Glutamatergic neuron (in vitro differentiated cells): Measurements from ENCODE around the gene ZNF410. TPM values are rescaled to one million over a fixed set of nuclear protein-coding genes. Genes with fewer than 3 reads are reported as not detected.

Experiments used
- DNase-seq: peaks from one replicate; pipeline ENCODE4 v3.0.0; 2022
- H3K27ac Mint-ChIP-seq: one replicate; pipeline ENCODE4 v1.8.0; 2020; ENCODE audit warnings: mild to moderate bottlenecking, mixed read lengths, inconsistent platforms; ENCODE audit not compliant: unreplicated experiment
- H3K27me3 Mint-ChIP-seq: one replicate; pipeline ENCODE4 v1.8.0; 2020; ENCODE audit warnings: mild to moderate bottlenecking, moderate library complexity, mixed read lengths, inconsistent platforms; ENCODE audit not compliant: unreplicated experiment
- H3K36me3 Mint-ChIP-seq: one replicate; pipeline ENCODE4 v1.8.0; 2020; ENCODE audit warnings: mild to moderate bottlenecking, mixed read lengths, inconsistent platforms; ENCODE audit not compliant: unreplicated experiment
- H3K4me1 Mint-ChIP-seq: one replicate; pipeline ENCODE4 v1.8.0; 2020; ENCODE audit warnings: mild to moderate bottlenecking, low read depth, mixed read lengths, inconsistent platforms; ENCODE audit not compliant: unreplicated experiment
- H3K4me3 Mint-ChIP-seq: one replicate; pipeline ENCODE4 v1.8.0; 2020; ENCODE audit warnings: mild to moderate bottlenecking, mixed read lengths, inconsistent platforms; ENCODE audit not compliant: unreplicated experiment
- H3K9me3 Mint-ChIP-seq: one replicate; pipeline ENCODE4 v1.8.0; 2020; ENCODE audit warnings: mild to moderate bottlenecking, moderate library complexity, mixed read lengths, inconsistent platforms; ENCODE audit not compliant: unreplicated experiment
- CTCF ChIP-seq: fragments of 200-600 bp; sonication (generic); IDR thresholded peaks from one replicate; pipeline ENCODE4 v1.5.0; 2021; ENCODE audit not compliant: partially characterized antibody, unreplicated experiment
- total RNA-seq: library from RNA; stranded (reverse); fragmentation: NEBNext Ultra II Directional; extraction: Animal tissue kit (Norgen Biotek cat#: 25700); gene quantifications from one replicate; pipeline ENCODE4 v1.2.1, GENCODE V29; 2021; ENCODE audit not compliant: unreplicated experiment

Gene ZNF410
- total RNA-seq, 1 donor from 2014 or later, result 50.7 TPM

- H3K9me3 Mint-ChIP-seq, result peaks cover 7% of the 10 kb centered on the region
- H3K36me3 Mint-ChIP-seq, result no peaks in the 10 kb centered on the region
- H3K4me3 Mint-ChIP-seq, result no peak overlapping the region
- H3K4me1 Mint-ChIP-seq, result peaks cover 3% of the 10 kb centered on the region
- DNase-seq, result no peak
- no peak for TF ChIP-seq CTCF
- no peak overlapping the region for H3K27ac Mint-ChIP-seq
- H3K27me3 Mint-ChIP-seq, result no peaks in the 10 kb centered on the region
Measured at GRCh38 chr14:73953731-73954130, 67.1 kb downstream of the ZNF410 start.

GRCh38 chr14:73955674-73956073 is 69.0 kb downstream of the ZNF410 start:
- Mint-ChIP-seq H3K27ac (no peak overlapping the region), H3K27me3 (no peaks in the 10 kb centered on the region), H3K4me1 (peaks cover 3% of the 10 kb centered on the region), H3K9me3 (peaks cover 3% of the 10 kb centered on the region), H3K4me3 (no peak overlapping the region), H3K36me3 (no peaks in the 10 kb centered on the region)
- TF ChIP-seq CTCF, result no peak
- no peak for DNase-seq

GRCh38 chr14:73958591-73958990 is 71.9 kb downstream of the ZNF410 start:
- no peaks in the 10 kb centered on the region for H3K27me3 Mint-ChIP-seq
- H3K4me3 Mint-ChIP-seq, result no peak overlapping the region
- TF ChIP-seq CTCF, result no peak
- H3K36me3 Mint-ChIP-seq, result no peaks in the 10 kb centered on the region
- no peaks in the 10 kb centered on the region for H3K9me3 Mint-ChIP-seq
- H3K4me1 Mint-ChIP-seq, result no peaks in the 10 kb centered on the region
- H3K27ac Mint-ChIP-seq, result no peak overlapping the region
- no peak for DNase-seq

- Mint-ChIP-seq H3K27ac (no peak overlapping the region), H3K9me3 (no peaks in the 10 kb centered on the region), H3K4me3 (no peak overlapping the region), H3K36me3 (no peaks in the 10 kb centered on the region), H3K4me1 (no peaks in the 10 kb centered on the region), H3K27me3 (no peaks in the 10 kb centered on the region)
- DNase-seq, result no peak
- no peak for TF ChIP-seq CTCF
Measured at GRCh38 chr14:73961192-73961591, 74.5 kb downstream of the ZNF410 start.

- peaks cover 2% of the 10 kb centered on the region for H3K27me3 Mint-ChIP-seq
- DNase-seq, result no peak
- H3K36me3 Mint-ChIP-seq, result no peaks in the 10 kb centered on the region
- H3K27ac Mint-ChIP-seq, result peak overlapping the region; percentile 59
- no peak overlapping the region for H3K4me3 Mint-ChIP-seq
- no peaks in the 10 kb centered on the region for H3K9me3 Mint-ChIP-seq
- TF ChIP-seq CTCF, result no peak
- H3K4me1 Mint-ChIP-seq, result peaks cover 3% of the 10 kb centered on the region
Measured at GRCh38 chr14:73965216-73965615, 78.6 kb downstream of the ZNF410 start.
